NCI-H1417 (cell line): Measurements from ENCODE around the gene IER3IP1.
"Not testable (repeated sequence)": the region's sequence is repeated elsewhere in the genome, so short reads cannot be mapped to it uniquely, and the experiment has no call there.

Source experiments
- DNase-seq, 3 experiments: peaks; one replicate each; lab custom pipeline; 2025; lab: John Stamatoyannopoulos, UW

The IER3IP1 gene

GRCh38 chr18:47175898-47176575 lies at the start of gene IER3IP1:
Gene IER3IP1 (minus strand): TSS chr18:47176364. CDS start chr18:47176277, 87 bp downstream.
- peak; percentile 93 to 97 (median 95) for DNase-seq

- DNase-seq, result peak; percentile 4 to 90 (median 55)
Observed at GRCh38 chr18:47215554-47216138, 39.5 kb upstream of the IER3IP1 start.

- DNase-seq, result no peak
Observed at GRCh38 chr18:47209171-47209570, 33.0 kb upstream of the IER3IP1 start.

- peak in 1 of 3 experiments; percentile 20 for DNase-seq
Observed at GRCh38 chr18:47206945-47207637, 30.9 kb upstream of the IER3IP1 start.

GRCh38 chr18:47204908-47205522 lies 28.9 kb upstream of the IER3IP1 start:
- peak; percentile 36 to 76 (median 49) for DNase-seq

- DNase-seq, result no peak
Observed at GRCh38 chr18:47203626-47204464, 27.7 kb upstream of the IER3IP1 start.

- DNase-seq, result not testable (repeated sequence)
Observed at GRCh38 chr18:47195961-47196360, 19.8 kb upstream of the IER3IP1 start.

GRCh38 chr18:47191961-47192360 lies 15.8 kb upstream of the IER3IP1 start:
- DNase-seq, result no peak

- no peak for DNase-seq
Observed at GRCh38 chr18:47187721-47188120, 11.6 kb upstream of the IER3IP1 start.

- DNase-seq, result peak in 1 of 3 experiments; percentile 30
Observed at GRCh38 chr18:47184419-47185050, 8.4 kb upstream of the IER3IP1 start.

GRCh38 chr18:47182156-47182555 lies 6.0 kb upstream of the IER3IP1 start:
- not testable (repeated sequence) for DNase-seq

- no peak for DNase-seq
Observed at GRCh38 chr18:47180765-47181164, 4.6 kb upstream of the IER3IP1 start.

- DNase-seq, result peak in 2 of 3 experiments; percentile 41 to 55
Observed at GRCh38 chr18:47179520-47179919, 3.4 kb upstream of the IER3IP1 start.

- peak in 2 of 3 experiments; percentile 43 to 61 for DNase-seq
Observed at GRCh38 chr18:47175283-47175897, 774 bp downstream of the IER3IP1 start.

GRCh38 chr18:47174545-47175116 lies 1.5 kb downstream of the IER3IP1 start:
- DNase-seq, result peak in 2 of 3 experiments; percentile 15 to 21

- no peak for DNase-seq
Observed at GRCh38 chr18:47172476-47172875, 3.7 kb downstream of the IER3IP1 start.

GRCh38 chr18:47168913-47169312 lies 7.3 kb downstream of the IER3IP1 start:
- DNase-seq, result no peak

- DNase-seq, result no peak
Observed at GRCh38 chr18:47168509-47168908, 7.7 kb downstream of the IER3IP1 start.

GRCh38 chr18:47166294-47166693 lies 9.9 kb downstream of the IER3IP1 start:
- peak in 1 of 3 experiments; percentile 14 for DNase-seq

- no peak for DNase-seq
Observed at GRCh38 chr18:47163241-47163640, 12.9 kb downstream of the IER3IP1 start.
